SJSA1 (cell line): ENCODE measurements around the gene PACSIN3. TPM values are rescaled to one million over a fixed set of nuclear protein-coding genes. Genes with fewer than 3 reads are reported as not detected.

Experiments
- DNase-seq, 2 experiments: peaks; one replicate each; pipeline ENCODE4 v3.0.0-alpha.2; 2015 to 2020; ENCODE audit warnings: low spot score in 2 of 2, low read depth in 1 of 2
- H3K27ac ChIP-seq: fragments of 250-450 bp; sonication (Bioruptor Pico); 2 replicates; pipeline ENCODE4 v1.5.1; 2020; ENCODE audit warnings: mild to moderate bottlenecking, moderate library complexity
- H3K27me3 ChIP-seq: fragments of 250-450 bp; sonication (Bioruptor Pico); replicated peaks from 2 replicates; pipeline ENCODE4 v1.5.1; 2020; ENCODE audit warnings: mild to moderate bottlenecking, moderate library complexity
- H3K36me3 ChIP-seq: fragments of 250-450 bp; sonication (Bioruptor Pico); 2 replicates; pipeline ENCODE4 v1.5.1; 2020; ENCODE audit warnings: mild to moderate bottlenecking
- H3K4me1 ChIP-seq: fragments of 250-450 bp; sonication (Bioruptor Pico); replicated peaks from 2 replicates; pipeline ENCODE4 v1.6.1; 2021; ENCODE audit warnings: mild to moderate bottlenecking
- H3K4me3 ChIP-seq: fragments of 250-450 bp; sonication (Bioruptor Pico); 2 replicates; pipeline ENCODE4 v1.5.1; 2020; ENCODE audit warnings: mild to moderate bottlenecking
- H3K9me3 ChIP-seq: fragments of 250-450 bp; sonication (Bioruptor Pico); replicated peaks from 2 replicates; pipeline ENCODE4 v1.5.1; 2020; ENCODE audit warnings: mild to moderate bottlenecking
- total RNA-seq: library from RNA; depleted of rRNA; stranded (reverse); fragments of >200 nt; shearing (Covaris generic); gene quantifications from 2 replicates; pipeline ENCODE4 v1.2.3, GENCODE V29; 2014

Gene PACSIN3
- total RNA-seq, 1 experiment from 2014 or later, result 23.2 TPM

DNA sequence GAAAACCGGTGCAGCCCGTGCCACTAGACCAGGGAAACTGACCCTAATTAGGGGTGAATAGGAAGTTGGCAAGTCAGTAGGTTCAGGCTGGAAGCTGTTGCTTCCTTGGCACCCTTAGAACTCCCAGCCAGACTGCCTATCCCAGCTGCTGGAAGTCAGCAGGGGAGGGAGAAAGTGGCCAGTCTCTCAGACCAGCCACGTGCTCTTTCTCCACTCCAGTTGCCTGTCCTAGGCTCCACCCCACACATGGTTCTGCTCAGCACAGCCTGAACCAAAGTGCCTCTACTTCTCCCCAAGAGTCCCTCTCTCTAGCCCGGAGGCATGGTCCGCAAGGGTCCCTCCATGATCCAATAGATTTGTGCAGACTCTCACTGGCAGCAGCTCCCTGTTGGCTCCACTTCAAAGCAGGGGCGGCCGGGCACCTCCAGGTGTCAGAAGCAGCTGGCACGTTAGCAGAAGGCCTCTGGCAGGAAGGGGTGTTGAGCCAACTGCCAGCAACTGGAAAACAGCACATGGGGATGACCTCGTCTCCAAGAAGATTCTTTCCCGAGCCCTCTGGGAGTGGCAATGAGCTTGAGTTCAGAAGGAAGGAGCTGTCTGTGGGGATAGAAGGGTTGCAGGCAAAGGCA, 37.2 kb downstream of the PACSIN3 start:
- Histone ChIP-seq H3K9me3 (no peaks in the 10 kb centered on the region), H3K36me3 (no peaks in the 10 kb centered on the region), H3K4me1 (no peaks in the 10 kb centered on the region), H3K27ac (no peak overlapping the region), H3K27me3 (no peaks in the 10 kb centered on the region), H3K4me3 (no peak overlapping the region)
- DNase-seq, result no peak

DNA sequence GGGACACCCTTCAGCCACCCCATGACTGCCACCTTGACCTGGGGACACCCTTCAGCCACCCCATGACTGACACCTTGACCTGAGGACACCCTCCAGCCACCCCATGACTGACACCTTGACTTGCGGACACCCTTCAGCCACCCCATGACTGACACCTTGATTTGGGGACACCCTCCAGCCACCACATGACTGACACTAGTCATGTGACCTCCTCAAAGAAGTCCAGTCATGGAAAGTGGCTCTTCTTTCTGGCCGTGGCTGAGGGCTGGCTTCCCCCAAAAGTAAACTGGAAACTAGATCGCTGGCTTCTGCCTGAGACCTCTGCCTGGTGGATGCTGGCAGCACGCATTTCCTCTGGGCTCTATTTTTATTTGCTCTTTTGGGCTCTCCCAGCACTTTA, 38.0 kb downstream of the PACSIN3 start:
- H3K27ac ChIP-seq, result no peak overlapping the region
- H3K36me3 ChIP-seq, result no peaks in the 10 kb centered on the region
- no peak overlapping the region for H3K4me3 ChIP-seq
- H3K4me1 ChIP-seq, result peaks cover 6% of the 10 kb centered on the region
- DNase-seq, result no peak
- H3K9me3 ChIP-seq, result no peaks in the 10 kb centered on the region
- no peaks in the 10 kb centered on the region for H3K27me3 ChIP-seq

DNA sequence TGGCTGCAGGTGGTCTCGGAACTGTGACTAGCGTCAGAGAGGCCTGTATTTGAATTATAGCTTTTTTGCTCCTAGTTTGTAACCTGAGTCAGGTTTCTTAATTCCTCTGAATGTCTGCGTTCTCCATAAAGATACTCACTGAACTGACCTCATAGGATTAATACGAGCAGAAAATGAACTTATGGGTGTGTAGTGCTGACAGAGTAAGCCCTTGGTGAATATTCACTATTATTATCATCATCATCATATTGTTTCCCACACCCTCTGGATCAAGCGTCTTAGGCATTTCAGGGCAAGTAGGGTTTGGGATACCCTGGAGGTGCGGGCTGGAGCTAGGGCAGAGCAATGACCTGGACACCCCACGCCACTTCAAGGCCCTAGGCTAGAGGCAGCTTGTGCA, 38.6 kb downstream of the PACSIN3 start:
- no peak overlapping the region for H3K27ac ChIP-seq
- DNase-seq, result no peak
- no peaks in the 10 kb centered on the region for H3K36me3 ChIP-seq
- H3K9me3 ChIP-seq, result no peaks in the 10 kb centered on the region
- no peak overlapping the region for H3K4me3 ChIP-seq
- peaks cover 12% of the 10 kb centered on the region for H3K4me1 ChIP-seq
- no peaks in the 10 kb centered on the region for H3K27me3 ChIP-seq

DNA sequence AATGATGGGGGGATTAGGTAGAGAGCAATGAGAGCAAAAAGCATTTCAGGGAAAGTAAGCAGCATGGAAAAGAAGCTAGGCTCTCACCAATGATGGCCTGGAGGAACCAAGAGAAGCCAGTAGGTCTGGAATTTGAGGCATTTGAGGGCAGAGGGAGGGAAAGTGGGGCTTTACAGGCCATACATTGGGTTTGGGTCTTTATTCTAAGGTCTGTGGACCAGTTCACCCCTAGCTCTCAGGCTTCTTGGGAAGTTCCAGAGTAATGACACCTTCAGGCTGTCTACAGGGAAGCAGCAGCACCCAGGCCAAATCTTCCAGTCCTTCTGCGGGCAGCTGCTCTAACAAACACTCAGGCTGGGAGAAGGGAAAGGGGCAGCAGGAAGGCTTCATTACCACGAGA, 39.0 kb downstream of the PACSIN3 start:
- Histone ChIP-seq H3K4me1 (peaks cover 14% of the 10 kb centered on the region), H3K4me3 (no peak overlapping the region), H3K9me3 (no peaks in the 10 kb centered on the region), H3K36me3 (no peaks in the 10 kb centered on the region), H3K27me3 (no peaks in the 10 kb centered on the region), H3K27ac (no peak overlapping the region)
- no peak for DNase-seq

DNA sequence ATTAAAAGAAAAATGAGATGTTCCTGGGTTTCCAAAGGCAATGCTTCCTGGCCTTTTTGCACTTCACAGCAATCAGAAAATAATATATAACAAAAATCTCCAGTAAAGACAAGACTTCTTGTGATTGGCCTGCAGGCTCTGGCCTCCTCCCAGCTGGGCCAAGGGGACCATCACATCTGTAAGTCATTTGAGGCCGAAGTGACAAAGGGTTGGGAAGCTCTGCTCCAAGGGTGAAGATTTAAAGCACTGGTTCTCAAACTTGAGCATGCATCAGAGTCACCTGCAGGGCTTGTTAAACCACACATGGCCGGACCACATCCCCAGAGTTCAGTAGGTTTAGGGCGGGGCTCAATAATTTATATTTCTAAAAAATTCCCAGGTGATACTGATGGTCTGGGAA, 41.7 kb downstream of the PACSIN3 start:
- peaks cover 14% of the 10 kb centered on the region for H3K4me1 ChIP-seq
- H3K36me3 ChIP-seq, result no peaks in the 10 kb centered on the region
- H3K27me3 ChIP-seq, result no peaks in the 10 kb centered on the region
- DNase-seq, result no peak
- no peak overlapping the region for H3K27ac ChIP-seq
- H3K4me3 ChIP-seq, result no peak overlapping the region
- no peaks in the 10 kb centered on the region for H3K9me3 ChIP-seq

DNA sequence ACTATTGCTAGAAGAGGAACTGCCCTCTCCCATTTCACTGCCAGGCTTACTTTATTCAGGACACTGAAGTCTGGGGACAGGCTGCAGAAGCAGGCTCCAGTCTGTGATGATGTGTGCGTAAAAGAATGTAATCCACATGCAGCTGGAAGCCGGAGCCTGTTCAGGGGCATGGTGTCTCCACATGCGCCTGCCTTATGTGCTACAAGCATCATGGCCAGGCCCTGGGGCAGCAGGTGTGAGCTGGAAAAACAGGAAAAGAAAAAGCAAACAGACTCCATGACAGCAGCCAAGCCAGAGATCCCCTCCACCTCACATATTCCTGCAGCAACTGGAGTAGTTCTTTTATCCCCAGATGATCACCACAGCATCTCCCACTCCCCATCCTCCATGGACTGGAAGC, 42.9 kb downstream of the PACSIN3 start:
- peaks cover 14% of the 10 kb centered on the region for H3K4me1 ChIP-seq
- no peak overlapping the region for H3K4me3 ChIP-seq
- DNase-seq, result peak; percentile 43 to 71
- no peak overlapping the region for H3K27ac ChIP-seq
- H3K27me3 ChIP-seq, result no peaks in the 10 kb centered on the region
- H3K9me3 ChIP-seq, result no peaks in the 10 kb centered on the region
- 0 out of 2 replicates have a peak, but pooled peaks cover 3% of the 10 kb centered on the region for H3K36me3 ChIP-seq

DNA sequence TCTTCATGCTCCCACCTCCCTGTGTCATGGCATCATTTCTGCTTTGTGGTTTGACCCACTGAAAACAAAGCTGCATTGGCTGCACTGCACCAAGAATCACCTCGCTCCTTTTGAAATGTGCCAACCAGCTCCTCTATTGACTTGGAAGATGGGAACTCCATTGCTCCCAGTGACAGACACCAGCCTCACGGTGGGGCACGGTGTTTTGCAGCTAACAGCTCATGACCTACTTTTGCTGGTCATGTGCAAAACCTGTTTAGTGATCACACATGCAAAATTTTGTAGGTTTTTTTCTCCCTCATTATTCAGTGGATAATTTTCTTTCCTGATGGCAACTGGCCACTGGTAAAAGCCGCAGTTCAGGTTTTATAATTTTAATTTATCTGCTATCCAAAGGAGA, 46.4 kb downstream of the PACSIN3 start:
- no peaks in the 10 kb centered on the region for H3K27me3 ChIP-seq
- H3K27ac ChIP-seq, result no peak overlapping the region
- no peak overlapping the region for H3K4me3 ChIP-seq
- no peak for DNase-seq
- peaks cover 14% of the 10 kb centered on the region for H3K4me1 ChIP-seq
- 0 out of 2 replicates have a peak, but pooled peaks cover 4% of the 10 kb centered on the region for H3K36me3 ChIP-seq
- H3K9me3 ChIP-seq, result 0 out of 2 replicates have a peak, but pooled peaks cover 2% of the 10 kb centered on the region

DNA sequence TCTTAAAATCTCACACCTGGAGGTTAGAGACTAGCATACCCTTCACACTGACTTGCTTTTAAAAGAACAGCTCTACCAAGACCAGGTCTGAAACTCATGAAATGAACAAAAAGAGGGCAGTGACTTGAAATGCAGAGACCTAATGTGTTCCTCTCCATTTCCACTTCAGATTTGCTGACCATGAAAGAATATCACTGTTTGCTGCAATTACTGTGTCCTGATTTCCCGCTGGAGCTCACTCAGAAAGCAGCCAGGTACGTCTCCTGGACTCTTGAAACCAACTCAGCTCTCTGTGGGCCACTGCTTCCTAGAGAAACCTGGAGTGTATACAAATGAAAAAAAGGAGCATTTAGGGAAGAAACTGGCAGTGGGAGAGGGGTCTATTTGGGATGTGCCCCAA, 48.8 kb downstream of the PACSIN3 start:
- Histone ChIP-seq H3K36me3 (0 out of 2 replicates have a peak, but pooled peaks cover 4% of the 10 kb centered on the region), H3K4me1 (peaks cover under 1% of the 10 kb centered on the region; the same call in 1 of the 2 replicates), H3K27ac (no peak overlapping the region), H3K9me3 (0 out of 2 replicates have a peak, but pooled peaks cover 2% of the 10 kb centered on the region), H3K27me3 (no peaks in the 10 kb centered on the region), H3K4me3 (no peak overlapping the region)
- DNase-seq, result no peak

DNA sequence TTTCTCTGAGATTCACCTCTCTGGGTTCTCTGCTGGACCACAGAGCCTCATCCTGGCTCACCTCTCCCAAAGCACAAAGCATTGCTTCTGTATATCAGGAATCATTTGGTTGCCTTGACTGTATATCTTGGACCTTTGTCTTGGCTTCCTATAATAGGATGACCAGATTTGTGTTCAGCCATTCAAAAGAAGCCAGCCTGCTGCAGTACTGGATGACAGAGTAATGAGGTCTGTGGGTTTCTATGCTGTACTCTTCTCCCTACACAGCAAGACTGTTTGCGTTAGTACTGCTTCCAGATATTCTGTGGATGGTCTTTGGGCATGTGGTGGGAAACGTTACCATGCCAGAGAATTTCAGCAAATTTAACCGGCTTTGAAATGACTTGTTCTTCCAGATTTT, 49.3 kb downstream of the PACSIN3 start:
- DNase-seq, result no peak
- no peak overlapping the region for H3K4me3 ChIP-seq
- 0 out of 2 replicates have a peak, but pooled peaks cover 4% of the 10 kb centered on the region for H3K36me3 ChIP-seq
- H3K27ac ChIP-seq, result no peak overlapping the region
- H3K27me3 ChIP-seq, result no peaks in the 10 kb centered on the region
- H3K9me3 ChIP-seq, result 0 out of 2 replicates have a peak, but pooled peaks cover 2% of the 10 kb centered on the region
- H3K4me1 ChIP-seq, result no peaks in the 10 kb centered on the region

DNA sequence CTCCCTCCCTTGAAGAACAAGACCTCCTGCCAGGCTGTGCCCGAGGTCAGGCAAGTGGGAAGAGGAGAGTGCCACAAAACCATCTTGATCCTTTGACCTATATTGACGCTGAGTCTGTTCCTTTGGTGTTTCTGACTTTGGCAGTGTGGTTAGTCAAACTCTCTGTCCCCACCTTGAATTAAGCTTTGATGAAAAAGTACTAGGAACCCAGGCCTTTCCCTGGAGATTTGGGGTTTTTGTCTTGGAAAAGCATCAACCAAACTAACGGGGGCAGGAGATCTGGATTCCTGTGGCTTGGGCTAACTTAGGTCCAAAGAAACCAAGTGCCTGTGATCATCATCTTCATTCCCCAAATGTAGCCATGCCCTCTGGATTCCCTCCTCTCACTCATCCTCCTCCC, 49.9 kb downstream of the PACSIN3 start:
- Histone ChIP-seq H3K36me3 (0 out of 2 replicates have a peak, but pooled peaks cover 4% of the 10 kb centered on the region), H3K4me3 (no peak overlapping the region), H3K27me3 (no peaks in the 10 kb centered on the region), H3K27ac (no peak overlapping the region), H3K4me1 (no peaks in the 10 kb centered on the region), H3K9me3 (0 out of 2 replicates have a peak, but pooled peaks cover 2% of the 10 kb centered on the region)
- DNase-seq, result no peak

DNA sequence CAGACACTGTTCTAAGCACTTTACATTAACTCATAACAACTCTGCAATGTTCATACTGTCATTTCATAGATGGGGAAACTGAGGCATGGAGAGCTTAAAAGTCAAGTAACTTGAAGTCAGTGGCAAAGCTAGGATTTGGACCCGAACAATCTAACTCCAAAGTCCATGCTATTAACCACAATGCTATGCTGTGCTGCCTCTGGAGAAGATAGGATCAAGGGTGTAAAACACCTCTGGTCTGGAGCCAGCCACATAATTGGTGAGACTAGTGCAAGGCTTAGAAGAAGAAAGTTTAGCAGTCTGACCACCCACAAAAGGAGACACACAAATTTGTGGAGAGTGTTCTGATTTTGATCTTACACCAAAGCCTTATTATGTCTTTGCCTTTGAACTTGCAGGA, 53.3 kb downstream of the PACSIN3 start:
- no peak overlapping the region for H3K27ac ChIP-seq
- H3K4me3 ChIP-seq, result no peak overlapping the region
- no peak for DNase-seq
- H3K4me1 ChIP-seq, result no peaks in the 10 kb centered on the region
- H3K36me3 ChIP-seq, result no peaks in the 10 kb centered on the region
- H3K27me3 ChIP-seq, result no peaks in the 10 kb centered on the region
- 0 out of 2 replicates have a peak, but pooled peaks cover 2% of the 10 kb centered on the region for H3K9me3 ChIP-seq

DNA sequence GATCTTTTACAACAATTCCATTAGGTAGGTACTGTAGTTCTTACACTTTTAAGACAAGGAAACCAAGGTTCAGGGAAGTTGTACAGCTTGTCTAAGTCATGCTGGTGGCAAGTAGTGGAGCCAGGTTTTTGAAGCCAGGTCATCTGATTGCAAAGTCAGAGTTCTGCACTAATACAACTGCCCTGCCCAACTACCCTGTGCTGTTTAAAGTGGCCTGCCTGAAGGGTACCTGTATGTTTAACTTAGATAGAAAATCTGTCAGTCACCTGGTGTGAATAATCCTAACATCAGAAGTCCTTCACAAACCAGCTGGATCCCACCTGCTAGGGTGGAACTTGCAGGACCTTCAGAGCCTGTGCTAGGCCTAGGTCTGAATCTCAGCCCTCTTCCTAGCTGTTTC, 53.7 kb downstream of the PACSIN3 start:
- H3K36me3 ChIP-seq, result no peaks in the 10 kb centered on the region
- H3K4me1 ChIP-seq, result no peaks in the 10 kb centered on the region
- H3K27ac ChIP-seq, result no peak overlapping the region
- 0 out of 2 replicates have a peak, but pooled peaks cover 2% of the 10 kb centered on the region for H3K9me3 ChIP-seq
- no peaks in the 10 kb centered on the region for H3K27me3 ChIP-seq
- no peak overlapping the region for H3K4me3 ChIP-seq
- DNase-seq, result no peak

DNA sequence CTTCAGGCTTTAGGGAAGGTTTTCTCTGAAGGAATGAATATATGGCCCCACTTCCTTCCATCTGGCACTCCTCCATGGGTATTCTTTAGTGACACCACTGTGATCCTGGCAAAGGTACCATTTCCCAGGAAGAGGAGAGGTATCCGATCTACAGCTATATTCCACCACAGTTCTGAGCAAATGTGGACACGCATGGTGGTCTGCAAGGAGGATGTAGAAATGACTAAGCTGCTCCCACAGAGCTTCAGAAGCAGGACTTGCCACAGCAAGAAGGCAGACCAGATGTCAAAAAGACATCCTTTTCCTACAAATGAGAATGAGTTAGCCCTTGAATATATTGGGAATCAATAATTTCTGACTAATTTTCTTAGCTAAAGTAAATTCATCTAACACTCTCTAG, 55.1 kb downstream of the PACSIN3 start:
- H3K36me3 ChIP-seq, result no peaks in the 10 kb centered on the region

DNA sequence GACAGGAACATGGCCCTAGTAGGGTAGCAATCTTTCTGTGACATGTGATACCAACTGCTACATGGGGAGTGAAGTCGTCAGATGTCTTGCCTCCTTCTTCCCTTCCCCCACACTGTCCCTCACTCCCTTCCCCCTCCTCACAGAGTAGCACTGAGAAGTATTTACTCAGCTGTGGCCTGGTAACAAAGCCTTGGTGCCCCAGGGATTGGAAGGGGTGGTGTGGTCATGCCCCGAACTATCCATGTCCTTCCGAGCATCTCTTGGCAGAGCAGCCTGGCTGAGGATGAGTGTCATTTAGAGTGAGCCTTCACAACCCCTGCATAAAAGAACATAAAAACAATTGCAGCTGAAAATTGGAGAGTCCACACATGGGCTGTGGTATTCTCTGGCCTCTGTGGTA, 55.7 kb downstream of the PACSIN3 start:
- H3K36me3 ChIP-seq, result no peaks in the 10 kb centered on the region
- H3K27me3 ChIP-seq, result no peaks in the 10 kb centered on the region
- H3K4me3 ChIP-seq, result no peak overlapping the region
- no peak overlapping the region for H3K27ac ChIP-seq
- DNase-seq, result no peak
- no peaks in the 10 kb centered on the region for H3K4me1 ChIP-seq
- H3K9me3 ChIP-seq, result 0 out of 2 replicates have a peak, but pooled peaks cover 2% of the 10 kb centered on the region

More for the DNA sequence above, 55.1 kb downstream of the PACSIN3 start:
- H3K27me3 ChIP-seq, result no peaks in the 10 kb centered on the region
- H3K9me3 ChIP-seq, result 0 out of 2 replicates have a peak, but pooled peaks cover 2% of the 10 kb centered on the region
- no peak overlapping the region for H3K27ac ChIP-seq
- H3K4me3 ChIP-seq, result no peak overlapping the region
- no peaks in the 10 kb centered on the region for H3K4me1 ChIP-seq
- DNase-seq, result no peak
